ENCODE data around the gene SH3TC1. TPM values are rescaled to one million over a fixed set of nuclear protein-coding genes. Genes with fewer than 3 reads are reported as not detected.

SH3TC1 gene
- total RNA-seq, 1 donor from 2014 or later, result 1.2 TPM

GRCh38 chr4:8270912-8271815, 72.1 kb downstream of the SH3TC1 start:
- peak overlapping the region; percentile 81 for H3K4me3 Mint-ChIP-seq (ENCODE audit: unreplicated experiment)
- Histone ChIP-seq H3K27me3 (ENCODE audit: insufficient read depth, low read length) (peaks cover 24% of the 10 kb centered on the region), H3K4me3 (ENCODE audit: insufficient read depth, low read depth, low read length) (no peak overlapping the region), H3K36me3 (ENCODE audit: insufficient read depth, low read length) (no peaks in the 10 kb centered on the region), H3K79me2 (ENCODE audit: insufficient read depth, low read length) (no peaks in the 10 kb centered on the region), H3K27ac (ENCODE audit: low read depth, low read length) (no peak overlapping the region), H3K4me2 (ENCODE audit: low read length) (no peak overlapping the region), H3K9ac (ENCODE audit: low read length) (no peak overlapping the region), H3K4me1 (ENCODE audit: insufficient read depth, low read length) (peaks cover 14% of the 10 kb centered on the region), H3K9me3 (ENCODE audit: insufficient read depth, low read depth, low read length) (no peaks in the 10 kb centered on the region), H2AFZ (ENCODE audit: low read depth, low read length) (no peak overlapping the region), H4K20me1 (ENCODE audit: insufficient read depth, low read length) (no peaks in the 10 kb centered on the region)
- FAIRE-seq (no peak), DNase-seq (ENCODE audit: low read depth) (no peak)
- peaks cover 11% of the 10 kb centered on the region for H3K4me1 Mint-ChIP-seq (ENCODE audit: low read depth, unreplicated experiment)
- no peaks in the 10 kb centered on the region for H3K9me3 Mint-ChIP-seq (ENCODE audit: unreplicated experiment)
- peaks cover 30% of the 10 kb centered on the region for H3K27me3 Mint-ChIP-seq (ENCODE audit: low read depth, unreplicated experiment)
- no peak overlapping the region for H3K27ac Mint-ChIP-seq (ENCODE audit: unreplicated experiment)
- TF ChIP-seq EZH2 (IDR thresholded peaks at IDR 0.05; ENCODE audit: insufficient read depth, low read length) (no peak), CTCF (IDR thresholded peaks at IDR 0.05; ENCODE audit: insufficient read depth, low read depth, low read length) (no peak)
- H3K36me3 Mint-ChIP-seq (ENCODE audit: low read depth, unreplicated experiment), result peaks cover 4% of the 10 kb centered on the region

GRCh38 chr4:8271821-8272220, 72.7 kb downstream of the SH3TC1 start:
- no peaks in the 10 kb centered on the region for H3K9me3 Mint-ChIP-seq (ENCODE audit: unreplicated experiment)
- peaks cover 19% of the 10 kb centered on the region for H3K4me1 ChIP-seq (ENCODE audit: insufficient read depth, low read length)
- no peak for FAIRE-seq
- H3K27ac Mint-ChIP-seq (ENCODE audit: unreplicated experiment), result no peak overlapping the region
- DNase-seq (ENCODE audit: low read depth), result no peak
- H3K36me3 Mint-ChIP-seq (ENCODE audit: low read depth, unreplicated experiment), result peaks cover 4% of the 10 kb centered on the region
- peaks cover 27% of the 10 kb centered on the region for H3K27me3 Mint-ChIP-seq (ENCODE audit: low read depth, unreplicated experiment)
- H3K27ac ChIP-seq (ENCODE audit: low read depth, low read length), result no peak overlapping the region
- H3K79me2 ChIP-seq (ENCODE audit: insufficient read depth, low read length), result no peaks in the 10 kb centered on the region
- H3K4me3 Mint-ChIP-seq (ENCODE audit: unreplicated experiment), result peak overlapping the region; percentile 81
- no peak overlapping the region for H3K4me3 ChIP-seq (ENCODE audit: insufficient read depth, low read depth, low read length)
- peaks cover 9% of the 10 kb centered on the region for H3K4me1 Mint-ChIP-seq (ENCODE audit: low read depth, unreplicated experiment)
- no peaks in the 10 kb centered on the region for H3K36me3 ChIP-seq (ENCODE audit: insufficient read depth, low read length)
- H4K20me1 ChIP-seq (ENCODE audit: insufficient read depth, low read length), result no peaks in the 10 kb centered on the region
- H3K4me2 ChIP-seq (ENCODE audit: low read length), result no peak overlapping the region
- no peaks in the 10 kb centered on the region for H3K9me3 ChIP-seq (ENCODE audit: insufficient read depth, low read depth, low read length)
- H2AFZ ChIP-seq (ENCODE audit: low read depth, low read length), result no peak overlapping the region
- no peak overlapping the region for H3K9ac ChIP-seq (ENCODE audit: low read length)
- no peak for TF ChIP-seq EZH2 (IDR thresholded peaks at IDR 0.05; ENCODE audit: insufficient read depth, low read length)
- H3K27me3 ChIP-seq (ENCODE audit: insufficient read depth, low read length), result peaks cover 24% of the 10 kb centered on the region

- peaks cover 4% of the 10 kb centered on the region for H3K36me3 Mint-ChIP-seq (ENCODE audit: low read depth, unreplicated experiment)
- no peak overlapping the region for H3K4me3 ChIP-seq (ENCODE audit: insufficient read depth, low read depth, low read length)
- no peak overlapping the region for H2AFZ ChIP-seq (ENCODE audit: low read depth, low read length)
- no peak for FAIRE-seq
- no peak overlapping the region for H3K9ac ChIP-seq (ENCODE audit: low read length)
- no peaks in the 10 kb centered on the region for H3K79me2 ChIP-seq (ENCODE audit: insufficient read depth, low read length)
- H3K36me3 ChIP-seq (ENCODE audit: insufficient read depth, low read length), result no peaks in the 10 kb centered on the region
- peaks cover 25% of the 10 kb centered on the region for H3K27me3 Mint-ChIP-seq (ENCODE audit: low read depth, unreplicated experiment)
- H3K4me2 ChIP-seq (ENCODE audit: low read length), result no peak overlapping the region
- H3K4me1 Mint-ChIP-seq (ENCODE audit: low read depth, unreplicated experiment), result peaks cover 10% of the 10 kb centered on the region
- H4K20me1 ChIP-seq (ENCODE audit: insufficient read depth, low read length), result no peaks in the 10 kb centered on the region
- TF ChIP-seq CTCF (IDR thresholded peaks at IDR 0.05; ENCODE audit: insufficient read depth, low read depth, low read length) (no peak), EZH2 (IDR thresholded peaks at IDR 0.05; ENCODE audit: insufficient read depth, low read length) (no peak)
- no peak for DNase-seq (ENCODE audit: low read depth)
- no peak overlapping the region for H3K27ac Mint-ChIP-seq (ENCODE audit: unreplicated experiment)
- no peak overlapping the region for H3K27ac ChIP-seq (ENCODE audit: low read depth, low read length)
- no peaks in the 10 kb centered on the region for H3K9me3 ChIP-seq (ENCODE audit: insufficient read depth, low read depth, low read length)
- H3K4me3 Mint-ChIP-seq (ENCODE audit: unreplicated experiment), result no peak overlapping the region
- H3K4me1 ChIP-seq (ENCODE audit: insufficient read depth, low read length), result peaks cover 24% of the 10 kb centered on the region
- no peaks in the 10 kb centered on the region for H3K9me3 Mint-ChIP-seq (ENCODE audit: unreplicated experiment)
- H3K27me3 ChIP-seq (ENCODE audit: insufficient read depth, low read length), result peaks cover 24% of the 10 kb centered on the region
Observed at GRCh38 chr4:8272472-8273428, 73.7 kb downstream of the SH3TC1 start.
